Activated gamma-delta T cell treated with Interleukin-2 at 50 U/mL for 16 hours (primary cell): ENCODE data around the gene LYPLAL1.
"Not testable (repeated sequence)": the region's sequence is repeated elsewhere in the genome, so short reads cannot be mapped to it uniquely, and the experiment has no call there.

Source experiments
- DNase-seq: peaks from one replicate; pipeline ENCODE4 v3.0.0-alpha.2; 2020

The LYPLAL1 gene

GRCh38 chr1:219220945-219221344 is 47.3 kb downstream of the LYPLAL1 start:
- DNase-seq: no peak

GRCh38 chr1:219223496-219223895 is 49.8 kb downstream of the LYPLAL1 start:
- no peak for DNase-seq

- no peak for DNase-seq
Measured at GRCh38 chr1:219226196-219226595, 52.5 kb downstream of the LYPLAL1 start.

- DNase-seq: no peak
Measured at GRCh38 chr1:219227360-219228057, 53.8 kb downstream of the LYPLAL1 start.

GRCh38 chr1:219228058-219228419 is 54.4 kb downstream of the LYPLAL1 start:
- DNase-seq: no peak

GRCh38 chr1:219232890-219233289 is 59.2 kb downstream of the LYPLAL1 start:
- DNase-seq: no peak

GRCh38 chr1:219235903-219236481 is 62.3 kb downstream of the LYPLAL1 start:
- DNase-seq: no peak

GRCh38 chr1:219236933-219237610 is 63.4 kb downstream of the LYPLAL1 start:
- DNase-seq: no peak

GRCh38 chr1:219239518-219239917 is 65.8 kb downstream of the LYPLAL1 start:
- DNase-seq: no peak

- DNase-seq: no peak
Measured at GRCh38 chr1:219244864-219245263, 71.2 kb downstream of the LYPLAL1 start.

- DNase-seq: no peak
Measured at GRCh38 chr1:219247441-219247840, 73.8 kb downstream of the LYPLAL1 start.

- DNase-seq: not testable (repeated sequence)
Measured at GRCh38 chr1:219250468-219250867, 76.8 kb downstream of the LYPLAL1 start.

- no peak for DNase-seq
Measured at GRCh38 chr1:219257751-219258150, 84.1 kb downstream of the LYPLAL1 start.

GRCh38 chr1:219261454-219261853 is 87.8 kb downstream of the LYPLAL1 start:
- DNase-seq: no peak
